Spleen (tissue), 7 donors: ENCODE results near the gene TIMM29.

Experiments
- POLR2A ChIP-seq, 3 donors: fragments of 450-650 bp; IDR thresholded peaks; one replicate each; pipeline ENCODE4 v1.5.1; 2017; ENCODE audit warnings: antibody characterized with exemption in 3 of 3, mild to moderate bottlenecking in 1 of 3
- POLR2AphosphoS5 ChIP-seq, 3 donors: sonication (generic); formaldehyde crosslinking; IDR thresholded peaks; one replicate each; pipeline ENCODE4 v1.5.1; 2017; ENCODE audit warnings: antibody characterized with exemption in 3 of 3
- TF ChIP-seq, protein P1 (sequence below), 11 experiments: fragments of 200-600 bp in 7 of 11; fragments of 450-650 bp in 4 of 11; sonication (generic) in 4 of 11; IDR thresholded peaks in 8 of 11; conservative IDR thresholded peaks in 3 of 11; 1 replicate in 7 of 11; 2 replicates in 4 of 11; pipeline versions ENCODE4 v1.4.0 to v1.8.0; 2016 to 2021; ENCODE audit warnings: antibody characterized with exemption in 11 of 11, inconsistent platforms in 4 of 11, mild to moderate bottlenecking in 1 of 11
- donor health status: DM: no; HTN: no; CAD: no; lungs with moderate emphysema.
- donor health status: DM: no; HTN: no; CAD: no.
- donor health status: DM: no; HTN: no; CAD: no.

DNA sequence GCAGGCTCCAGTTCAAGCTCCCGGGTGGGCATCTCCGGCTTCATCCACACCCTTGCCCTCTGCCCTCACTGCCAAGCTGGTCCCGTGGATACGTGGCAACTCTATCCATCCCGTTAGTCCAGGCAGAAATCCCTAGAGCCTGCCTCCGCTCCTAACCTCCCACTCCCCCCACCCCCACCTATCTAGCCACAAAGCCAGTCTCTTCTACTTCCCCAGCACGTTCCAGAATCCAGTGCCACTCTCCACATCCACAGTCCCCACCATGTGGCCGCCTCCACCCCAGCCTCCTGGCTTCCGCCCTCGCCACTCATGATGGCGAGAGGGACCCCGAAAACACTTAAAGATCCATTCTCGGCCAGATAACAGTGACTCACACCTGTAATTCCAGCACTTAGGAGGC, 4.0 kb upstream of the TIMM29 start:
- no peak for TF ChIP-seq POLR2A (IDR thresholded peaks at IDR 0.05)
- TF ChIP-seq POLR2AphosphoS5 (IDR thresholded peaks at IDR 0.05): no peak
- TF ChIP-seq, protein P1, sequence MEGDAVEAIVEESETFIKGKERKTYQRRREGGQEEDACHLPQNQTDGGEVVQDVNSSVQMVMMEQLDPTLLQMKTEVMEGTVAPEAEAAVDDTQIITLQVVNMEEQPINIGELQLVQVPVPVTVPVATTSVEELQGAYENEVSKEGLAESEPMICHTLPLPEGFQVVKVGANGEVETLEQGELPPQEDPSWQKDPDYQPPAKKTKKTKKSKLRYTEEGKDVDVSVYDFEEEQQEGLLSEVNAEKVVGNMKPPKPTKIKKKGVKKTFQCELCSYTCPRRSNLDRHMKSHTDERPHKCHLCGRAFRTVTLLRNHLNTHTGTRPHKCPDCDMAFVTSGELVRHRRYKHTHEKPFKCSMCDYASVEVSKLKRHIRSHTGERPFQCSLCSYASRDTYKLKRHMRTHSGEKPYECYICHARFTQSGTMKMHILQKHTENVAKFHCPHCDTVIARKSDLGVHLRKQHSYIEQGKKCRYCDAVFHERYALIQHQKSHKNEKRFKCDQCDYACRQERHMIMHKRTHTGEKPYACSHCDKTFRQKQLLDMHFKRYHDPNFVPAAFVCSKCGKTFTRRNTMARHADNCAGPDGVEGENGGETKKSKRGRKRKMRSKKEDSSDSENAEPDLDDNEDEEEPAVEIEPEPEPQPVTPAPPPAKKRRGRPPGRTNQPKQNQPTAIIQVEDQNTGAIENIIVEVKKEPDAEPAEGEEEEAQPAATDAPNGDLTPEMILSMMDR (IDR thresholded peaks at IDR 0.05 in 8 of 11, conservative IDR thresholded peaks at IDR 0.05 in 3 of 11): no peak
